Measurements from ENCODE around the gene PRL. TPM values are rescaled to one million over a fixed set of nuclear protein-coding genes. Genes with fewer than 3 reads are reported as not detected.

PRL gene
- total and polyA plus RNA-seq, 2 experiments from 2014 or later: not detected

GRCh38 chr6:22279427-22279826 is 17.4 kb downstream of the PRL start (continued):
- TF ChIP-seq REST (IDR thresholded peaks at IDR 0.05; ENCODE audit: unreplicated experiment): no peak
- TF ChIP-seq JUNB (IDR thresholded peaks at IDR 0.05; ENCODE audit: unreplicated experiment): no peak
- TF ChIP-seq CREB1 (CRISPR knock-in tag; IDR thresholded peaks at IDR 0.05; ENCODE audit: low read depth): no peak
- no peak for TF ChIP-seq CTCF (conservative IDR thresholded peaks at IDR 0.05; ENCODE audit: low read depth in 2 of 2)
- no peak for TF ChIP-seq EZH2 (IDR thresholded peaks at IDR 0.05; ENCODE audit: low read depth, unreplicated experiment)
- TF ChIP-seq STAT1 (IDR thresholded peaks at IDR 0.05; ENCODE audit: unreplicated experiment): no peak
- TF ChIP-seq ETS1 (IDR thresholded peaks at IDR 0.05): no peak
- no peak for TF ChIP-seq NANOG (IDR thresholded peaks at IDR 0.05; ENCODE audit: borderline replicate concordance)
- TF ChIP-seq EZH2phosphoT487 (IDR thresholded peaks at IDR 0.05; ENCODE audit: unreplicated experiment): no peak

GRCh38 chr6:22271081-22271480 is 25.8 kb downstream of the PRL start:
- Histone ChIP-seq H3K4me1 (ENCODE audit: insufficient read depth) (no peaks in the 10 kb centered on the region), H2AFZ (no peak overlapping the region), H3K27me3 (ENCODE audit: insufficient read depth) (no peaks in the 10 kb centered on the region), H3K27ac (ENCODE audit: low read depth) (no peak overlapping the region), H3K9me2 (ENCODE audit: insufficient read depth) (no peaks in the 10 kb centered on the region), H4K20me1 (replicated peaks; ENCODE audit: insufficient read depth) (no peaks in the 10 kb centered on the region), H3K79me2 (replicated peaks; ENCODE audit: insufficient read depth) (no peaks in the 10 kb centered on the region), H3K4me2 (no peak overlapping the region), H3F3A (replicated peaks; ENCODE audit: low read depth) (no peaks in the 10 kb centered on the region), H3K36me3 (ENCODE audit: insufficient read depth) (no peaks in the 10 kb centered on the region), H3K4me3 (no peak overlapping the region)
- Mint-ChIP-seq H3K36me3 (ENCODE audit: low read depth) (no peaks in the 10 kb centered on the region), H3K27ac (no peak overlapping the region), H3K4me3 (no peak overlapping the region), H3K9me3 (no peaks in the 10 kb centered on the region; the same call in 2 of the 3 replicates), H3K4me1 (no peaks in the 10 kb centered on the region), H3K27me3 (ENCODE audit: insufficient read depth, low read depth, poor library complexity) (no peaks in the 10 kb centered on the region)
- no peak for TF ChIP-seq ZNF114 (CRISPR knock-in tag; IDR thresholded peaks at IDR 0.05)
- no peak for TF ChIP-seq STAT1 (IDR thresholded peaks at IDR 0.05; ENCODE audit: unreplicated experiment)
- TF ChIP-seq ZNF331 (CRISPR knock-in tag; IDR thresholded peaks at IDR 0.05; ENCODE audit: low read depth): no peak
- TF ChIP-seq POLR2AphosphoS5 (IDR thresholded peaks at IDR 0.05; ENCODE audit: low read depth): no peak
- no peak for TF ChIP-seq EZH2phosphoT487 (IDR thresholded peaks at IDR 0.05; ENCODE audit: unreplicated experiment)
- no peak for TF ChIP-seq JUNB (IDR thresholded peaks at IDR 0.05; ENCODE audit: unreplicated experiment)
- TF ChIP-seq CREB1 (CRISPR knock-in tag; IDR thresholded peaks at IDR 0.05; ENCODE audit: low read depth): no peak
- TF ChIP-seq ETS1 (IDR thresholded peaks at IDR 0.05): no peak
- DNase-seq (ENCODE audit: low spot score): no peak
- no peak for ATAC-seq

All from GM23338 (cell line).